Loucy (cell line): ENCODE measurements around the gene FAT1.

Source experiments
- H2AFZ ChIP-seq: fragments of 200-600 bp; sonication (generic); 2 replicates; pipeline ENCODE4 v1.6.0; 2016; ENCODE audit warnings: antibody characterized with exemption, mild to moderate bottlenecking, low read length, moderate library complexity
- H3F3A ChIP-seq: fragments of 200-600 bp; 2 replicates; pipeline ENCODE4 v1.6.0; 2016; ENCODE audit warnings: antibody characterized with exemption, low read depth, mild to moderate bottlenecking
- H3K27me3 ChIP-seq: fragments of 200-600 bp; sonication (generic); 2 replicates; pipeline ENCODE4 v1.6.1; 2014; ENCODE audit warnings: low read length, mild to moderate bottlenecking; ENCODE audit not compliant: insufficient read depth, poor library complexity, severe bottlenecking
- H3K36me3 ChIP-seq: fragments of 200-600 bp; sonication (generic); 2 replicates; pipeline ENCODE4 v1.6.1; 2016; ENCODE audit warnings: low read length; ENCODE audit not compliant: insufficient read depth
- H3K4me1 ChIP-seq: fragments of 200-600 bp; sonication (generic); 2 replicates; pipeline ENCODE4 v1.5.1; 2014; ENCODE audit warnings: low read length, mild to moderate bottlenecking; ENCODE audit not compliant: insufficient read depth, poor library complexity, severe bottlenecking
- H3K4me2 ChIP-seq: fragments of 200-600 bp; sonication (generic); 2 replicates; pipeline ENCODE4 v1.6.0; 2014; ENCODE audit warnings: antibody characterized with exemption, low read length, low read depth, mild to moderate bottlenecking; ENCODE audit not compliant: poor library complexity, severe bottlenecking
- H3K4me3 ChIP-seq: fragments of 200-600 bp; sonication (generic); 2 replicates; pipeline ENCODE4 v1.5.1; 2014; ENCODE audit warnings: low read length, mild to moderate bottlenecking, mixed read lengths; ENCODE audit not compliant: poor library complexity, severe bottlenecking
- H3K79me2 ChIP-seq: fragments of 200-600 bp; sonication (generic); 2 replicates; pipeline ENCODE4 v1.6.1; 2014; ENCODE audit warnings: low read length; ENCODE audit not compliant: insufficient read depth
- H3K9ac ChIP-seq: fragments of 200-600 bp; sonication (generic); 2 replicates; pipeline ENCODE4 v1.6.0; 2014; ENCODE audit warnings: mild to moderate bottlenecking, low read depth, low read length, moderate library complexity; ENCODE audit not compliant: poor library complexity, severe bottlenecking
- H3K9me2 ChIP-seq: fragments of 200-600 bp; sonication (generic); replicated peaks from 2 replicates; pipeline ENCODE4 v1.6.1; 2016; ENCODE audit warnings: low read depth, low read length, mixed read lengths
- H3K9me3 ChIP-seq: fragments of 200-600 bp; sonication (generic); 2 replicates; pipeline ENCODE4 v1.6.1; 2014; ENCODE audit warnings: mild to moderate bottlenecking, antibody characterized with exemption, low read length, low read depth; ENCODE audit not compliant: insufficient read depth
- H4K20me1 ChIP-seq: fragments of 200-600 bp; sonication (generic); 2 replicates; pipeline ENCODE4 v1.6.0; 2014; ENCODE audit warnings: antibody characterized with exemption, low read length, mild to moderate bottlenecking; ENCODE audit not compliant: insufficient read depth, poor library complexity, severe bottlenecking
- CTCF ChIP-seq: fragments of 200-600 bp; sonication (generic); conservative IDR thresholded peaks from 2 replicates; pipeline ENCODE4 v1.5.1; 2014; ENCODE audit warnings: mild to moderate bottlenecking, antibody characterized with exemption, low read length
- EZH2phosphoT487 ChIP-seq: fragments of 200-600 bp; IDR thresholded peaks from 2 replicates; pipeline ENCODE4 v1.6.1; 2018; ENCODE audit warnings: antibody characterized with exemption, mild to moderate bottlenecking, moderate library complexity, borderline replicate concordance

FAT1 gene

GRCh38 chr4:186669159-186669731 lies 54.4 kb downstream of the FAT1 start:
- Histone ChIP-seq H3K27me3 (no peaks in the 10 kb centered on the region), H3K4me2 (no peak overlapping the region), H3K9ac (no peak overlapping the region), H3K9me2 (no peaks in the 10 kb centered on the region), H3K4me1 (no peaks in the 10 kb centered on the region), H3K9me3 (no peaks in the 10 kb centered on the region; the same call in 1 of the 2 replicates), H3F3A (no peaks in the 10 kb centered on the region), H2AFZ (no peak overlapping the region), H3K36me3 (no peaks in the 10 kb centered on the region), H3K4me3 (no peak overlapping the region), H4K20me1 (no peaks in the 10 kb centered on the region), H3K79me2 (no peaks in the 10 kb centered on the region)
- peak; percentile 61 for TF ChIP-seq CTCF
- TF ChIP-seq EZH2phosphoT487: no peak

- H3K9ac ChIP-seq: no peak overlapping the region
- no peak overlapping the region for H3K4me3 ChIP-seq
- no peaks in the 10 kb centered on the region for H3K27me3 ChIP-seq
- TF ChIP-seq CTCF (no peak), EZH2phosphoT487 (no peak)
- no peaks in the 10 kb centered on the region for H3K79me2 ChIP-seq
- H3K4me1 ChIP-seq: no peaks in the 10 kb centered on the region
- no peaks in the 10 kb centered on the region for H4K20me1 ChIP-seq
- no peak overlapping the region for H3K4me2 ChIP-seq
- H2AFZ ChIP-seq: no peak overlapping the region
- H3K9me3 ChIP-seq: no peaks in the 10 kb centered on the region; the same call in 1 of the 2 replicates
- H3F3A ChIP-seq: no peaks in the 10 kb centered on the region
- H3K9me2 ChIP-seq: no peaks in the 10 kb centered on the region
- no peaks in the 10 kb centered on the region for H3K36me3 ChIP-seq
Measured at GRCh38 chr4:186666750-186667149, 56.9 kb downstream of the FAT1 start.

GRCh38 chr4:186666252-186666651 lies 57.4 kb downstream of the FAT1 start:
- no peak overlapping the region for H3K4me3 ChIP-seq
- no peaks in the 10 kb centered on the region for H4K20me1 ChIP-seq
- H3F3A ChIP-seq: no peaks in the 10 kb centered on the region
- H3K79me2 ChIP-seq: no peaks in the 10 kb centered on the region
- no peak overlapping the region for H2AFZ ChIP-seq
- no peaks in the 10 kb centered on the region for H3K9me2 ChIP-seq
- no peaks in the 10 kb centered on the region for H3K36me3 ChIP-seq
- no peaks in the 10 kb centered on the region for H3K4me1 ChIP-seq
- no peak for TF ChIP-seq EZH2phosphoT487
- no peak for TF ChIP-seq CTCF
- H3K4me2 ChIP-seq: no peak overlapping the region
- no peaks in the 10 kb centered on the region; the same call in 1 of the 2 replicates for H3K9me3 ChIP-seq
- no peaks in the 10 kb centered on the region for H3K27me3 ChIP-seq
- H3K9ac ChIP-seq: no peak overlapping the region
